HG02973 (cell line): ENCODE data around the gene ENO3.

Experiments used
- ATAC-seq: cut with Tn5 transposase; IDR thresholded peaks from one replicate; pipeline ENCODE4 v1.9.1; 2021; ENCODE audit warnings: moderate library complexity; ENCODE audit not compliant: unreplicated experiment

The ENO3 gene

DNA sequence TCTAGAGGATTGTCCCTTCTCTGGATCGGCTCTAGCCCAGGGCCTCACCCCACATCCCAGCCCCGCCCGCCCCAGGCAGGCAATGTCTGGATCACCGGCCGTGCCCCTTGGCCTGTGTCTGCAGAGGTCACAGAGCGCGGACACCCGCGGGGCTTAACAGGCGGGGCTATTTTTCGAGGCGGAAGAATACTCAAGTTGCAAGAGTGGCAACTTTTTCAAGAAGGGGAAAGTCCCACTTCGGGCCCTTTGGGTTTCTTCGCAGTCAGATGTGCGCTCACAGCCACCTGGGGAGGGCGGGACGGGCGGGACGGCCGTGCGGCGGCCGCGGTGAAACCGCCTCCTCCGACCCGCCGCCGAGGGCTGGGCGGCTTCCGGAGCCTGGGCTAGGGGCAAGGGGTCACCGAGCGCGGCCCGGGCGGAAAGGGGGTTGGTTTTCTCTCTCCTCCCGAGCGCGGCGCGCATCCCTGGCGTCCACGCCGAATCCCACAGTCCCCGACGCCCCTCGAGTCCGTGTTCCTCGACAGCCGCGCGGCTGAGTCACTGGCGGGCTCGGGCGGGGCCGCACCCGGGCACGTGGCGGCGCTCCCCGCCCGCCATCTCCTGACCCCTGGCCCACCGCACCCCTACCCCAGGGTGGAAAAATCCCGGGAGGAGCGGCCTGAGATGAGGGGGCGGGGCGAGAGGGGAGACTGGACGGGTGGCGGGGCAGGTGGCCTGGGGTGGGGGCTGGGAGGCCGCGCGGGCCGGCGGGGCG is 1.4 kb upstream of the ENO3 start:
- ATAC-seq: peak; percentile 24

GRCh38 chr17:4950075-4950745 is 709 bp upstream of the ENO3 start:
- ATAC-seq: peak; percentile 8

DNA sequence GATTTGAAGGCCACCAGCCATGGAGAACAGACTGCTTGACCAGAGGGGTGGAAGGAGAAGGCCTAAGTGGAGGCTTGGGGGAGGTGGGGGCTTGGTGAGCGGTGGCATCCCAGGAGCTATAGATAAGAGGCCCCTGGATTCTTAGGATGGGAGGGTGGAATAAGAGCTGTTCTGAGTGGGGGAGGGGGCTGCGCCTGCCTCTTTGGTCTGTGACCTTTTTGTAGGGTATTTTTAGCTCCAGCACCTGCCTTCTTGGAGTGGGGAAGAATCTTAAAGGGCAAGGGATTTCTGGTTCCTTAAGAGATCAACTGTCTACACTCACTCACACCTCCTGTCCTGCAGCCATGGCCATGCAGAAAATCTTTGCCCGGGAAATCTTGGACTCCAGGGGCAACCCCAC is 567 bp downstream of the ENO3 start:
- ATAC-seq: no peak

DNA sequence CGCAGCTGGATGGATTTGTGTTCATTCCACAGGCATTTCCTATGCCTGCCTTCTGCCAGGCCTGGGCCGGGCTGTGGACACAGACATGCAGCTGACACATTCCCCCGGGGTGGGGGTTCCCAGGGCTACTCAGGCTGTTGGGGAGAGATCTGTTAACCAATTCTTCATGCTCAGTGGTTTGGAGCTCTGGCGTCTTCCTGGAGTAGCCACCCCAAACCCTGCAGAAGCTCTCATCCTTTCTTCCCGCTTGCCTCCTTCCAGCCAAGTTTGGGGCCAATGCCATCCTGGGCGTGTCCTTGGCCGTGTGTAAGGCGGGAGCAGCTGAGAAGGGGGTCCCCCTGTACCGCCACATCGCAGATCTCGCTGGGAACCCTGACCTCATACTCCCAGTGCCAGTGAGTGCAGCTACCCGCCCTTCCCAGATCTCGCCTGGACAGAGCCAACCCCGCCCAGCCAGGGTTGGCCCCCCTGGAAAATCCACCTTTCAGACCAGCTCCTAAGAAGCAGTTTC is 2.6 kb downstream of the ENO3 start:
- no peak for ATAC-seq

DNA sequence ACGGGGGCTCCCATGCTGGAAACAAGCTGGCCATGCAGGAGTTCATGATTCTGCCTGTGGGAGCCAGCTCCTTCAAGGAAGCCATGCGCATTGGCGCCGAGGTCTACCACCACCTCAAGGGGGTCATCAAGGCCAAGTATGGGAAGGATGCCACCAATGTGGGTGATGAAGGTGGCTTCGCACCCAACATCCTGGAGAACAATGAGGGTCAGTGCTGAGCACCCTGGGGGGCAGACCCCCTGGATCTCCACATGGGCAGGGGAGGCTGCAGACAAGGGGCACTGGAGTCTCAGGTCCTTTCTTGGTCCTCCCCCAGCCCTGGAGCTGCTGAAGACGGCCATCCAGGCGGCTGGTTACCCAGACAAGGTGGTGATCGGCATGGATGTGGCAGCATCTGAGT is 4.2 kb downstream of the ENO3 start:
- no peak for ATAC-seq

GRCh38 chr17:4956493-4957061 is 5.7 kb downstream of the ENO3 start:
- ATAC-seq: no peak

DNA sequence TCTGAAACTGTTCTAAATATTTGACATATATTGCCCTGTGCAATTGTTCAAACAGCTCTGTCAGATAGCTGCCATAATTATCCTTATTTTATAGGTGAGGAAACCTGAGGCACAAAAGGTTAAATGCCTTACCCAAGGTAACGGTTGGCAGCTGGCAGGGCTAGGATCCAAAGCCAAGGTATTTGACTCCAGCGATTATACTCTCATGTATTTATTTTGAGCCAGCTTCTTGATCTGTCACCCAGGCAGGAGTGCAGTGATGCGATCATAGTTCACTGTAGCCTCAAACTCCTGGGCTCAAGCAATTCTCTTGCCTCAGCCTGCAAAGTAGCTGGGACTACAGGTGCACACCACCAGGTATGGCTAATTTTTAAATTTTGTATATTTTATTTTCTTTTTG is 7.2 kb downstream of the ENO3 start:
- ATAC-seq: no peak

- no peak for ATAC-seq
Observed at GRCh38 chr17:4959261-4959965, 8.5 kb downstream of the ENO3 start.

DNA sequence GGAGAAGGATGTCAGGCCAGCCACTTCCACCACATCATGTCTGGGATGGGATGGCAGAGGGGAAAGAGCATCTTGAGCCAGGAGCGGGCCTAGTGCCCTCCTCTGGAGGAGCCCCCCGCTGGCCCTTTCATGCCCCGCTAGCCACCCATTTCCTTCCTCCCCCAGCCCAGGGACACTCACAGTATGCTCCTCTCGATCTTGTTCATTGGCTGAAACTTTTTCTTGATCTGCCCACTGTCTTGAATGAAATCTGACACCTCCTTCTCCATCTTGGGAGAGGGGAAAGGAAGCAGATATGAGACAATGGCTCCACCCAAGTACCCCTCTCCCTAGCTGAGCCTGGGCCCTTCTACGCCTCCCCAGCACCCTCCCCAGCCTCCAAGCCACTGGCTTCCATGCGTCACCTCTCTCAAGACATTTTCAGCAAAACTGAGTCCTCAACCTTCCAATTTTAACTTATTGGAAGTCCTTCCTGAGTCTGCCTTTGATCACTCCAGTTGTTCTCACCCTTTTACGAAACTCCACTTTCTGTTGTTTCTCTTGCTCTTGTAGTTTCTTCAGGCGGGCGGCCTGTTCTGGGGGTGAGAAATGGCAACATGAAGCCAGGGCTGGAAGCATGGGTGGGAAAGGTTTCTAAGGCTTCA is 9.5 kb downstream of the ENO3 start:
- ATAC-seq: no peak

DNA sequence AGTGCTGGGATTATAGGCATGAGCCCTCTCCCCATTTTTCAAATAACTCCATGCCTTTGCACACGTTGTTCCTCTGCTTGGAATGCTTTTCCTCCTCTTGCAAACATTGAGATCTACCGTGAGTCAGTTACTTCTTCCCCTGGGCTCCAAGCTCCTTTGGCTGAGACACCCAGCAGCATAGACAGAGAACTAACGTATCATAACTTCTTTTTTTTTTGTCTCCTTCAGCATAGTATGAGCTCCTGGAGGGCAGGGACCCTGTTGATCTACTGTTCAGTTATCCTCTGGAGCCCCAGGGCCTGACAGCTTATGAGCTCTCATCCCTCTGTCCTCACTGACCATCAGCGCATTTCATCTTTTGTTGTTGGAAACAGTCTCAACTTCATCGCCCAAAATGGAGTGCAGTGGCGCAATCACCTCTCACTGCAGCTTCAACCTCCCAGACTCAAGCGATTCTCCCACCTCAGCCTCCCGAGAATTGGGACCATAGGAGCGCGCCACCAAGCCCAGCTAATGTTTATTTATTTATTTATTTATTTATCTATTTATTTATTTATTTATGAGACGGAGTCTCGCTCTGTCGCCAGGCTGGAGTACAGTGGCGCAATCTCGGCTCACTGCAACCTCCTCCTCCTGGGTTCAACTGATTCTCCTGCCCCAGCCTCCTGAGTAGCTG is 14.5 kb downstream of the ENO3 start:
- no peak for ATAC-seq

- ATAC-seq: peak; percentile 69
Observed at GRCh38 chr17:4966844-4967538, 16.1 kb downstream of the ENO3 start.

DNA sequence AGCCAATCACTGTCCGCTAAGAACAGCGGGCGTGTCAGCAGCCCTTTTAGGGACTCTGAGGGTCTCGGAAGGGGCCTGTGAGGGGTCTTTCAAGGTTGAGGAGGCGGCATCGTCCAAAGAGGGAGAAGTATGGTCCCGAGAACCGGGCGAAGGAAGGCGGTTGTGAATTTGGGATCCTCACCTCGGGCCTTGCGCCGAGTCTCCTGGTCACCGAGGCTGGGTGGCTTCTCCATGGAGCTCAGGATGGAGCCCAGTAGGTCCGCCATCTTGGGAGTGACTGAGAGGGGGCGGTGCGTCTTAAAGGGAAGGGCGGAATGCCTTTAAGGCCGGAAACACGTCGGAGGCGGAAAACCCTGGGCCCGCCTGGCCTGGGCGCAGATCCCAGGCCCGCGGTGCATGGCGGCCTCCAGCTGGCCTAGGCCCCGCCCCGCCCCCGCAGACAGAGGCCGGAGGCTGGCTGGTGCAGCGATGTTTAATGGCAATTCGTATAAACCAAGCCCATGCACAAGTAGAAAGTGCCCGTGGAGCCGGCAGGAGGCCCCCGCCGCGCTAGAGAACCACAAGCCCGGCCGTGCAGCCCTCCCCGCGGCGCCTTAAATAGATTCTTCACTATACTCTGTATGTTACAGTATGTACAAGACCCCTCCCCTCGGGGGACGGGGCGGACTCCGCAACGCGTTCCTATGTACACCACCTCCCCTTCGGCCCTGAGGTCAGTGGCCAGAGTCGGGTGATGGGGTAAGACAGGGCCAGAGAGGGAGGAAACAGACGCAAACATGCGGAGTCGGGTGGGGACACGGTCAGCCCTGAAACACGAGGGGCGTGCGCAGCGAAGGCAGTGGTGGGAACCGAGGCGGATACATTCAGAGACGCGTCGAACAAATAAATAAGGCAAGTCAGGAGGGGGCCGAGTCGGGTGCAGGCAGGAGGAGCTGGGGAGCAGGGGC is 16.9 kb downstream of the ENO3 start, which contains the start of gene SPAG7:
TSS of gene SPAG7 (minus strand) at position 279 of the 947 bp plus-strand sequence. CDS start at position 266, 13 bp downstream.
- peak; percentile 49 for ATAC-seq

DNA sequence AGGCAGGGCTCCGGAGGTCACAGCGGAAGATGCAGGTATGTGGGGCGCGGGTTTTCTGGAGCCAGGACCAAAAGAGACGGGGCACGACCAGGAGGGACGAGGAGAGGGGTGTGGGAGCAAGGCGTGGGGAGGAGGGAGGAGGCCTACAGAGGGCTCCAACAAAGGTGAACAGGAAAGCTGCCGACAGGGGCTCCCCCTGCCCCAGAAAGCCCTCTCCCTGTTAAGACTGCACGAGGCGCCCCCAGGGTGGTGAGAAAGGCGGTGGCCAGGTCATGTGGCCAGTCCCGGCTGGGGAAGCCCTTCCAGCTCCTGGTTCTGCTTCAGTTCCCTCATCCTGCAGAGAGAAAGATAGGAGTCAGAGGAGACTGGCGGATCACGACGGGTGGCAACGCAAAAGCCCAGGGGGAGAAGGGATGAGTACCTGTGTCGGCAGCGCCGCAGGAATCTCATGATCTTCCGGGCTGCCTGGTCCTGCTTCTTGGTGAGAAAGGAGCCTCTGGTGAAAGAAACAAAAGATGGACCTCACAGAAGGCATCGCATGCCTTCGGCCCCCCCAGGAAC is 17.6 kb downstream of the ENO3 start:
- ATAC-seq: no peak

DNA sequence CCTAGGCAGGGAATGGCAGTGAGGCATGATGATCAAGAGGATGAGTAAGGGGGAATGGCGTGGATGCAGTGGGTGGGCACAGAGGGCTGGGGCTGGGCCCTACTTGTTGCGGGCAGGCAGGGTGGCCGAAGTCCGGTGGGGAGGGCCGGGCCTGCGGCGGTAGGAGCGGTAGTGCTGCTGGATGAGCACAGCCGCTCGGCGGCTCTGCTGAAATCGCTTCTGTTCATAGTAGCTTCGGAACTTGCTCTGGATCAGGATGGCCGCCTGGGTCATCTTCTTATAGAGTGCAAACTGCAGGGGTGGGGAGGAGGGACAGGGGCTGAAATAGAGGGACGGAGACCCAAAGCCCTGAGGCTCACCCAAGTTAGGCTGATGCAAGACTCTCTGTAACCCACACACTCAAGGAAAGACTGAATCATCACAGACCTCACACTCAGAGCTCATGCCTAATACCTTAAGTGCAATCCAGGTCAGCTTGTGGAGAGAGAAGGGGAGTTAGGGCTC is 18.2 kb downstream of the ENO3 start:
- no peak for ATAC-seq

GRCh38 chr17:4969551-4970173 is 18.7 kb downstream of the ENO3 start:
- ATAC-seq: no peak

GRCh38 chr17:4970273-4970672 is 19.4 kb downstream of the ENO3 start:
- no peak for ATAC-seq

DNA sequence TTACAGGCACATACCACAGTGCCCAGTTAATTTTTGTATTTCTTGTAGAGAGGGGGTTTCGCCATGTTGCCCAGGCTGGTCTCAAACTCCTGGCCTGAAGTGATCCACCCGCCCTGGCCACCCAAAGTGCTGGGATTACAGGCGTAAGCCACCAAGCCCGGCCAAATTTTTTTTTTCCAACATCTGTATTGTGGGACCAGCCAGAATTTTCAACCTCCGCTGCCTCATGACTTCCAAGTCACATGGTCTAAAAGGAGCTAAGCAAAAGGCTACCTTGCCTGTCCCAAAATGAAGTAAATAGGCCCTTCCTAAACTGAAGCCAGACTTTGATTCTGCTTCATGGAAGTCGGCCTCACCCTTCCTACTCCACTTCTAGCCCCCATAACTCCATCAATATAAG is 20.9 kb downstream of the ENO3 start:
- ATAC-seq: no peak

GRCh38 chr17:4972322-4972721 is 21.4 kb downstream of the ENO3 start:
- no peak for ATAC-seq
